H9 (cell line): Measurements from ENCODE around the gene SLC35B2. TPM values are rescaled to one million over a fixed set of nuclear protein-coding genes. Genes with fewer than 3 reads are reported as not detected.

Experiments used
- DNase-seq: peaks from one replicate; pipeline ENCODE4 v3.0.0-alpha.2; 2017
- H2AFZ ChIP-seq: one replicate; pipeline ENCODE4 v1.6.1; 2013; ENCODE audit warnings: mild to moderate bottlenecking, low read length, control low read depth, moderate library complexity
- H2AK5ac ChIP-seq: 2 replicates; pipeline ENCODE4 v1.6.1; 2013; ENCODE audit warnings: low read length, control low read depth, mixed read lengths; ENCODE audit not compliant: insufficient read length
- H2BK120ac ChIP-seq: one replicate; pipeline ENCODE4 v1.6.1; 2013; ENCODE audit warnings: low read depth, mild to moderate bottlenecking, low read length, control low read depth, inconsistent platforms; ENCODE audit not compliant: poor library complexity, severe bottlenecking
- H2BK12ac ChIP-seq: 2 replicates; pipeline ENCODE4 v1.6.1; 2013; ENCODE audit warnings: low read length, control low read depth, mixed read lengths, low read depth; ENCODE audit not compliant: insufficient read length
- H2BK15ac ChIP-seq: 2 replicates; pipeline ENCODE4 v1.6.1; 2013; ENCODE audit warnings: low read depth, low read length, control low read depth
- H2BK20ac ChIP-seq: one replicate; pipeline ENCODE4 v1.6.1; 2013; ENCODE audit warnings: low read depth, mild to moderate bottlenecking, low read length, control low read depth, inconsistent platforms; ENCODE audit not compliant: poor library complexity, severe bottlenecking
- H2BK5ac ChIP-seq: 2 replicates; pipeline ENCODE4 v1.6.1; 2013; ENCODE audit warnings: low read length, control low read depth, mixed read lengths; ENCODE audit not compliant: insufficient read length
- H3K14ac ChIP-seq: 2 replicates; pipeline ENCODE4 v1.6.1; 2013; ENCODE audit warnings: low read length, control low read depth; ENCODE audit not compliant: insufficient read depth
- H3K18ac ChIP-seq: 2 replicates; pipeline ENCODE4 v1.6.1; 2013; ENCODE audit warnings: low read depth, mild to moderate bottlenecking, mixed read lengths, low read length, control low read depth; ENCODE audit not compliant: insufficient read length
- H3K23ac ChIP-seq: 2 replicates; pipeline ENCODE4 v1.6.1; 2013; ENCODE audit warnings: low read length, control low read depth, mixed read lengths, low read depth; ENCODE audit not compliant: insufficient read length
- H3K23me2 ChIP-seq: 2 replicates; pipeline ENCODE4 v1.6.1; 2013; ENCODE audit warnings: low read depth, mild to moderate bottlenecking, mixed read lengths, low read length, control low read depth; ENCODE audit not compliant: insufficient read length, poor library complexity, severe bottlenecking
- H3K27ac ChIP-seq: 2 replicates; pipeline ENCODE4 v1.5.1; 2013; ENCODE audit warnings: low read length, control low read depth, mixed read lengths, low read depth; ENCODE audit not compliant: insufficient read length
- H3K27me3 ChIP-seq: 2 replicates; pipeline ENCODE4 v1.6.1; 2013; ENCODE audit warnings: low read length, control low read depth, inconsistent platforms; ENCODE audit not compliant: insufficient read depth
- H3K4ac ChIP-seq: 2 replicates; pipeline ENCODE4 v1.6.1; 2013; ENCODE audit warnings: low read depth, mild to moderate bottlenecking, control low read depth, inconsistent platforms, low read length, moderate library complexity
- H3K4me1 ChIP-seq: 2 replicates; pipeline ENCODE4 v1.6.1; 2013; ENCODE audit warnings: low read length, control low read depth, inconsistent platforms; ENCODE audit not compliant: insufficient read depth
- H3K4me2 ChIP-seq: 2 replicates; pipeline ENCODE4 v1.6.1; 2013; ENCODE audit warnings: low read length, control low read depth, mixed read lengths; ENCODE audit not compliant: insufficient read length, insufficient read depth
- H3K56ac ChIP-seq: 2 replicates; pipeline ENCODE4 v1.6.1; 2013; ENCODE audit warnings: low read depth, mild to moderate bottlenecking, mixed read lengths, low read length, control low read depth; ENCODE audit not compliant: insufficient read length
- H3K79me1 ChIP-seq: 2 replicates; pipeline ENCODE4 v1.6.1; 2013; ENCODE audit warnings: low read depth, mild to moderate bottlenecking, moderate library complexity, low read length, control low read depth, inconsistent platforms; ENCODE audit not compliant: insufficient read depth, poor library complexity, severe bottlenecking
- H3K79me2 ChIP-seq: 2 replicates; pipeline ENCODE4 v1.6.1; 2013; ENCODE audit warnings: low read length, control low read depth, inconsistent platforms; ENCODE audit not compliant: insufficient read depth
- H3K9ac ChIP-seq: 2 replicates; pipeline ENCODE4 v1.6.1; 2013; ENCODE audit warnings: low read length, control low read depth, mixed read lengths; ENCODE audit not compliant: insufficient read length; ENCODE audit errors: extremely low read depth
- H3K9me3 ChIP-seq: one replicate; pipeline ENCODE4 v1.6.1; 2013; ENCODE audit warnings: low read depth, low read length, inconsistent platforms; ENCODE audit not compliant: control insufficient read depth
- H3T11ph ChIP-seq: one replicate; pipeline ENCODE4 v1.6.1; 2013; ENCODE audit warnings: mild to moderate bottlenecking, low read length, control low read depth, inconsistent platforms
- H4K20me1 ChIP-seq: one replicate; pipeline ENCODE4 v1.6.1; 2013; ENCODE audit not compliant: control insufficient read depth, insufficient read length, insufficient read depth
- H4K5ac ChIP-seq: 2 replicates; pipeline ENCODE4 v1.6.1; 2013; ENCODE audit warnings: low read depth, mild to moderate bottlenecking, mixed read lengths, low read length, control low read depth; ENCODE audit not compliant: insufficient read length
- H4K8ac ChIP-seq: replicated peaks from 2 replicates; pipeline ENCODE4 v1.6.1; 2013; ENCODE audit warnings: low read length, control low read depth, mixed read lengths, low read depth; ENCODE audit not compliant: insufficient read length
- H4K91ac ChIP-seq: 2 replicates; pipeline ENCODE4 v1.6.1; 2013; ENCODE audit warnings: low read depth, mild to moderate bottlenecking, moderate library complexity, mixed read lengths, low read length, control low read depth; ENCODE audit not compliant: insufficient read length
- H3K27ac Mint-ChIP-seq, 3 experiments: 2 replicates in 2 of 3; 3 replicates in 1 of 3; pipeline ENCODE4 v1.8.0; 2020 to 2021; ENCODE audit warnings: mixed read lengths in 3 of 3, mild to moderate bottlenecking in 1 of 3, moderate library complexity in 1 of 3
- H3K27me3 Mint-ChIP-seq: 2 replicates; pipeline ENCODE4 v1.8.0; 2021; ENCODE audit warnings: low read depth, mild to moderate bottlenecking, moderate library complexity, mixed read lengths
- H3K36me3 Mint-ChIP-seq, 3 experiments: 2 replicates in 2 of 3; 3 replicates in 1 of 3; pipeline ENCODE4 v1.8.0; 2020 to 2021; ENCODE audit warnings: low read depth in 3 of 3, mixed read lengths in 3 of 3; ENCODE audit not compliant: insufficient read depth in 1 of 3
- H3K4me1 Mint-ChIP-seq, 2 experiments: 2 replicates each; pipeline ENCODE4 v1.8.0; 2020; ENCODE audit warnings: mixed read lengths in 2 of 2
- H3K4me3 Mint-ChIP-seq, 2 experiments: 2 replicates in 1 of 2; 3 replicates in 1 of 2; pipeline ENCODE4 v1.8.0; 2020 to 2021; ENCODE audit warnings: mild to moderate bottlenecking in 2 of 2, mixed read lengths in 2 of 2, moderate library complexity in 1 of 2
- H3K9me3 Mint-ChIP-seq, 2 experiments: 2 replicates in 1 of 2; 3 replicates in 1 of 2; pipeline ENCODE4 v1.8.0; 2020; ENCODE audit warnings: mild to moderate bottlenecking in 2 of 2, mixed read lengths in 2 of 2, moderate library complexity in 1 of 2
- WGBS: extraction: QIAGEN DNeasy Blood & Tissue Kit; methylation state at CpG from one replicate; pipeline ENCODE4 v1.1.7; 2013; ENCODE audit warnings: missing lambda C conversion rate, low lambda C conversion rate, mixed read lengths; ENCODE audit not compliant: insufficient read length; ENCODE audit errors: extremely low coverage; 5-methylcytosine and 5-hydroxymethylcytosine counted together
- total RNA-seq: library from RNA; stranded (reverse); gene quantifications from 2 replicates; pipeline ENCODE4 v1.2.1, GENCODE V29; 2021
- TF ChIP-seq, protein P1 (sequence below): fragments of 200-600 bp; sonication (generic); conservative IDR thresholded peaks from 3 replicates; pipeline ENCODE4 v1.8.0; 2021; ENCODE audit warnings: antibody characterized with exemption, mild to moderate bottlenecking

The SLC35B2 gene
- total RNA-seq, 1 experiment from 2014 or later = 34.5 TPM

DNA sequence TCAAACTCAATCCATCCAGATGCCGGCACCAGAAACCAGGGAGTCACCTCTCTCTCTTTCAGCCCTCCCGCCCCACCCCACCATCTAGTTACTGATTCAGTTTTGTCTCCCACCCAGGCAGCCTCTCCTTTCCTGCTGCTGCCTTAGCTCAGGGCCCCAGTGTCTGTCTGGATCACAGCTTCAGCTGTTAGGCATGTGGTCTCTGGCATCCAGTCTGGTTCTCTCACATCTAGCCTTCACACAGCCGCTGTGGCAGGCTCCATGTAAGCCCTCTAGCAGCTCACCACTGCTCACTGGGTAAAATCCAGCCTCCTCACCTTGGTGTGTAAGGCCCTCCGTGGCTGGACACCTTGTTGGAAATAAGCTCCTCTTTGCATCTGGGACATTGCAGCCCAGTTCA, 34.5 kb upstream of the SLC35B2 start:
- Histone ChIP-seq H3K4me2 (no peak overlapping the region), H3K9ac (no peak overlapping the region), H3K23ac (no peak overlapping the region), H3K79me1 (no peaks in the 10 kb centered on the region), H3K4me1 (no peaks in the 10 kb centered on the region), H3K9me3 (no peaks in the 10 kb centered on the region), H3K18ac (no peak overlapping the region), H3K79me2 (no peaks in the 10 kb centered on the region), H2BK5ac (no peak overlapping the region), H2BK20ac (no peak overlapping the region), H2AFZ (no peak overlapping the region), H4K8ac (no peak overlapping the region), H3K27ac (no peak overlapping the region), H2BK12ac (no peak overlapping the region), H4K5ac (no peak overlapping the region), H3K23me2 (peaks cover under 1% of the 10 kb centered on the region), H3K14ac (no peak overlapping the region), H3K56ac (no peak overlapping the region), H2AK5ac (no peak overlapping the region), H2BK15ac (no peak overlapping the region), H3K4ac (no peak overlapping the region), H3K27me3 (peaks cover 2% of the 10 kb centered on the region; the same call in 1 of the 2 replicates), H4K91ac (no peak overlapping the region), H2BK120ac (no peak overlapping the region), H4K20me1 (no peaks in the 10 kb centered on the region), H3T11ph (no peak overlapping the region)
- Mint-ChIP-seq H3K4me1 (peaks cover 6 to 7% of the 10 kb centered on the region in 2 experiments), H3K4me3 (no peak overlapping the region), H3K27ac (no peak overlapping the region), H3K9me3 (no peaks in the 10 kb centered on the region), H3K36me3 (no peaks in the 10 kb centered on the region), H3K27me3 (peaks cover 80% of the 10 kb centered on the region)
- DNase-seq = no peak
- TF ChIP-seq, protein P1, sequence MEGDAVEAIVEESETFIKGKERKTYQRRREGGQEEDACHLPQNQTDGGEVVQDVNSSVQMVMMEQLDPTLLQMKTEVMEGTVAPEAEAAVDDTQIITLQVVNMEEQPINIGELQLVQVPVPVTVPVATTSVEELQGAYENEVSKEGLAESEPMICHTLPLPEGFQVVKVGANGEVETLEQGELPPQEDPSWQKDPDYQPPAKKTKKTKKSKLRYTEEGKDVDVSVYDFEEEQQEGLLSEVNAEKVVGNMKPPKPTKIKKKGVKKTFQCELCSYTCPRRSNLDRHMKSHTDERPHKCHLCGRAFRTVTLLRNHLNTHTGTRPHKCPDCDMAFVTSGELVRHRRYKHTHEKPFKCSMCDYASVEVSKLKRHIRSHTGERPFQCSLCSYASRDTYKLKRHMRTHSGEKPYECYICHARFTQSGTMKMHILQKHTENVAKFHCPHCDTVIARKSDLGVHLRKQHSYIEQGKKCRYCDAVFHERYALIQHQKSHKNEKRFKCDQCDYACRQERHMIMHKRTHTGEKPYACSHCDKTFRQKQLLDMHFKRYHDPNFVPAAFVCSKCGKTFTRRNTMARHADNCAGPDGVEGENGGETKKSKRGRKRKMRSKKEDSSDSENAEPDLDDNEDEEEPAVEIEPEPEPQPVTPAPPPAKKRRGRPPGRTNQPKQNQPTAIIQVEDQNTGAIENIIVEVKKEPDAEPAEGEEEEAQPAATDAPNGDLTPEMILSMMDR = no peak
- no CpG with 5 or more reads among the region's 4 CpGs for WGBS
